ENCODE data around the gene OPALIN.

The OPALIN gene

DNA sequence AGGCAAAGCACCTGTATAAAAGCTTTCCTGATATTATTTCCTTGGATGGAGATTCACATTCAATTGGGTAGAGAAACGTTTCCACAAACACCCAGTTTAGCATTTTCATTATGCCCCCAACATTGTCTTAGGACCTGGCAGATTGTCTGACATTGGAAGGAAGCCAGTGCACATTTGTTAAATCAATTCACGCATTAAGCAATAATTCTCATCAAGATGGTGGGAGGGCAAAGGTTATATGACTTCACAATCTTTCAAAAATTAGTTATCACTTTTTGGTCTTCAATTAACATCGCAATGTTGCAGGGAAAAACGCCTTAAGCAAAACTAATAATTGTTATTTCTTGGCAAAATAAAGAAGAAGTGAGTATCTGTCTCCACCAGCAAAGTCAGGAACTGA, 16.4 kb downstream of the OPALIN start:
- TF ChIP-seq, protein P1, sequence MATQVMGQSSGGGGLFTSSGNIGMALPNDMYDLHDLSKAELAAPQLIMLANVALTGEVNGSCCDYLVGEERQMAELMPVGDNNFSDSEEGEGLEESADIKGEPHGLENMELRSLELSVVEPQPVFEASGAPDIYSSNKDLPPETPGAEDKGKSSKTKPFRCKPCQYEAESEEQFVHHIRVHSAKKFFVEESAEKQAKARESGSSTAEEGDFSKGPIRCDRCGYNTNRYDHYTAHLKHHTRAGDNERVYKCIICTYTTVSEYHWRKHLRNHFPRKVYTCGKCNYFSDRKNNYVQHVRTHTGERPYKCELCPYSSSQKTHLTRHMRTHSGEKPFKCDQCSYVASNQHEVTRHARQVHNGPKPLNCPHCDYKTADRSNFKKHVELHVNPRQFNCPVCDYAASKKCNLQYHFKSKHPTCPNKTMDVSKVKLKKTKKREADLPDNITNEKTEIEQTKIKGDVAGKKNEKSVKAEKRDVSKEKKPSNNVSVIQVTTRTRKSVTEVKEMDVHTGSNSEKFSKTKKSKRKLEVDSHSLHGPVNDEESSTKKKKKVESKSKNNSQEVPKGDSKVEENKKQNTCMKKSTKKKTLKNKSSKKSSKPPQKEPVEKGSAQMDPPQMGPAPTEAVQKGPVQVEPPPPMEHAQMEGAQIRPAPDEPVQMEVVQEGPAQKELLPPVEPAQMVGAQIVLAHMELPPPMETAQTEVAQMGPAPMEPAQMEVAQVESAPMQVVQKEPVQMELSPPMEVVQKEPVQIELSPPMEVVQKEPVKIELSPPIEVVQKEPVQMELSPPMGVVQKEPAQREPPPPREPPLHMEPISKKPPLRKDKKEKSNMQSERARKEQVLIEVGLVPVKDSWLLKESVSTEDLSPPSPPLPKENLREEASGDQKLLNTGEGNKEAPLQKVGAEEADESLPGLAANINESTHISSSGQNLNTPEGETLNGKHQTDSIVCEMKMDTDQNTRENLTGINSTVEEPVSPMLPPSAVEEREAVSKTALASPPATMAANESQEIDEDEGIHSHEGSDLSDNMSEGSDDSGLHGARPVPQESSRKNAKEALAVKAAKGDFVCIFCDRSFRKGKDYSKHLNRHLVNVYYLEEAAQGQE (IDR thresholded peaks at IDR 0.05; ENCODE audit: insufficient read depth in 1 of 2, low read depth in 2 of 2, low read length in 2 of 2): no peak
- TF ChIP-seq FOXP2 (optimal IDR thresholded peaks at IDR 0.05; ENCODE audit: borderline replicate concordance, extremely low read depth, extremely low read length, insufficient read depth) (no peak), POLR2AphosphoS5 (IDR thresholded peaks at IDR 0.05; ENCODE audit: low read depth, low read length) (no peak), TAF1 (IDR thresholded peaks at IDR 0.05; ENCODE audit: borderline replicate concordance, insufficient read depth, low read length) (no peak), SIN3A (IDR thresholded peaks at IDR 0.05; ENCODE audit: borderline replicate concordance, insufficient read depth, low read length) (no peak)

DNA sequence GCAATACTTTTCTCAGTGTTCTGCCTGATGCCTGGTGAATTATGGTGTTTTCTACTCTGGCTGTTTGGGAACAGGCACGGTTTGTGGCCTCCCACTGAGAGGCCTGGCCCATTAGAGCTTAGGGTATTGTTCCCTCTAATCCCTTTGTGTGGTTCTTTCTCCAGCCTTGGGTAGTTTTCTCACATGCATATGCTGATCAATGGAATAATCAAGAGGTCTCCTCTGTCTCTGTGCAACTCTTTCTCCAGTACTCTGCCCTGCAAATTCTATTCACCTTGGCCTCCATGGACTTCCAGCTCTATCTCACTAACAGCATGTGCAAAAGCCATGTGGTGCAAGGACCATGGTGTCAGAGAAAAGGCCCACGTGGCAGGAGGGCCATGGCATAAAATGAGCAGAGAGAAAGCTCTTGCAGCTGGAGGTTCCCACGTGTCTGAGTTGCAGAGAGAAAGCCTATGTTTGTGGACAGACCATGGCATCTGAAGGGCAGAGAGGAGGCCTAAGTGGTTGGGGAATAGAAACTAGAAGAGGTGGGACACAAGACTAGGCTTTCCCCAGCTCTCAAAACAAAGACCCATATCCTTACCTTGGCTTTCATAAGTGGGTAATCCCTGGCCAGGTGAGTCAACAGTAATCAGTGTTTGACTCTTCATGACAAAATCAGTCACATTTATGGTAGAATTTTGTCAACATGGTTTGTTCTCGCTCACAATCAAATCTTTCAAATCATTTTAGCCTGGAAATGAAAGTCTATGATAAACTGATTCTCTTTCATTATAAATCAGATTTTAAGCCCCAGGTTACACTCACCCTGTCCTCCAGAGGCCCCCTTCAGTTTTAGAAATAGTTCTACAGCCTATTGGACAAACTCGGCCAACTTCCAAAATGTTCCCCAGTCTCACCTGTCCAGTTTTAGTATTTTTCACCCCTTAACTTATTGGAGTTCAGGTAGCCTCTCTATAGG, 17.3 kb downstream of the OPALIN start:
- TF ChIP-seq SIN3A (IDR thresholded peaks at IDR 0.05; ENCODE audit: borderline replicate concordance, insufficient read depth, low read length): no peak
- TF ChIP-seq TAF1 (IDR thresholded peaks at IDR 0.05; ENCODE audit: borderline replicate concordance, insufficient read depth, low read length): no peak
- no peak for TF ChIP-seq POLR2AphosphoS5 (IDR thresholded peaks at IDR 0.05; ENCODE audit: low read depth, low read length)
- no peak for TF ChIP-seq FOXP2 (optimal IDR thresholded peaks at IDR 0.05; ENCODE audit: borderline replicate concordance, extremely low read depth, extremely low read length, insufficient read depth)
- TF ChIP-seq, protein P1 (IDR thresholded peaks at IDR 0.05; ENCODE audit: insufficient read depth in 1 of 2, low read depth in 2 of 2, low read length in 2 of 2): no peak

GRCh38 chr10:96339956-96340904, 18.6 kb downstream of the OPALIN start:
- TF ChIP-seq FOXP2 (optimal IDR thresholded peaks at IDR 0.05; ENCODE audit: borderline replicate concordance, extremely low read depth, extremely low read length, insufficient read depth) (no peak), POLR2AphosphoS5 (IDR thresholded peaks at IDR 0.05; ENCODE audit: low read depth, low read length) (no peak), TAF1 (IDR thresholded peaks at IDR 0.05; ENCODE audit: borderline replicate concordance, insufficient read depth, low read length) (no peak), SIN3A (IDR thresholded peaks at IDR 0.05; ENCODE audit: borderline replicate concordance, insufficient read depth, low read length) (no peak)
- TF ChIP-seq, protein P1 (IDR thresholded peaks at IDR 0.05; ENCODE audit: insufficient read depth in 1 of 2, low read depth in 2 of 2, low read length in 2 of 2): no peak

- no peak for TF ChIP-seq TAF1 (IDR thresholded peaks at IDR 0.05; ENCODE audit: borderline replicate concordance, insufficient read depth, low read length)
- TF ChIP-seq FOXP2 (optimal IDR thresholded peaks at IDR 0.05; ENCODE audit: borderline replicate concordance, extremely low read depth, extremely low read length, insufficient read depth): no peak
- no peak for TF ChIP-seq POLR2AphosphoS5 (IDR thresholded peaks at IDR 0.05; ENCODE audit: low read depth, low read length)
- TF ChIP-seq, protein P1 (IDR thresholded peaks at IDR 0.05; ENCODE audit: insufficient read depth in 1 of 2, low read depth in 2 of 2, low read length in 2 of 2): no peak
- no peak for TF ChIP-seq SIN3A (IDR thresholded peaks at IDR 0.05; ENCODE audit: borderline replicate concordance, insufficient read depth, low read length)
These were observed 19.4 kb downstream of the OPALIN start for GRCh38 chr10:96339383-96339782.
